NOMO-1 treated with dmso at 0.1 percent for 144 hours (cell line): ENCODE results near the gene RHEB.

Experiments
- DNase-seq: peaks from one replicate; lab custom pipeline; 2025; ENCODE audit not compliant: unreplicated experiment; lab: John Stamatoyannopoulos, UW

The RHEB gene

DNA sequence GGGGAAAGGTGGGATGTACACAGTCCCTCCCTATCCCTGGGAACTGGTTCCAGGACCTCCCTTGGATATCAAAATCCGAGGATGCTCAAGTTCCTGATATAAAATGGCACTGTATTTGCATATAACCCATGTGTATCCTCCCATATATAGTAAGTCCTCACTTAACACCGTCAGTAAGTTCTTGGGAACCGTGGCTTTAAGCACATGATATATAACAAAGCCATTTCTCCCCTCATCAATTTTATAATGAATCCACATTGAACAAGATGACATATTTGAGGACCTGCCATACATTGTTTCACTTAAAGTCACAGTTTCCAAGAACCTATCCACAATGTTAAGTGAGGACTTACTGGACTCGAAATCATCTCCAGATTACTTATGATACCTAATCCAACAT lies 85.1 kb downstream of the RHEB start:
- no peak for DNase-seq

DNA sequence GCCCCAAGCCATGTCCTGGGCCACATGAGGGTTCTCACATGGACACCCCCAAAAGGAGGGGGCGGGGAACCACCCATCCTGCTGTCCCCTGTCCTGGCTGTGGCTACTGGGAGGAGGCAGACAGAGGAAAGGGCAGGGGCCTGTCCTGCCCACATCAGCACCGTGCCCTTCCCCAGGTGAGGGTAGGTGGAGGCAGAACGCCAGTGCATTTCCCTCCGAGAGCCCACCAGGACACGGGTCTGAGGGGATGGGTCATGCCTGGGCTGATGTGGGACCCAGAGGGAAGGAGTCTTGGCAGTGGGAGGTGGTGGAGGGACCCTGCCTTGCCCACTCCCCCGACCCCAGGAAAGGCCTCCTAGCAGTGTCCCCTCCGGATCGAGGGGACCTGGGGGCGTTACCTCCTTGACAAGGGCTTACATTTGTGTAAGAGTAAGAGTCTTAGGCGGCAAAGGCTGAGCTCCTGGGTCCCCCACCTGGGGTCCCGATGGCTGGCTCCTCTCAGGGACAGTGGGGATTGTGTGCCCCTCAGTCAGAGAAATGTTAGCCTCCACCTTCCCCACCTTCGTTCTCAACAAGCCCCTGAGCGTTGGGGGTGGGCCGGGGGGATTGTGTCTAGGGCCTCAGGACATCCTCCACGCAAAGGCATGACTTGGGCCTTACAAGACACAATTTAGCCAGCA lies 85.8 kb downstream of the RHEB start:
- DNase-seq: no peak

DNA sequence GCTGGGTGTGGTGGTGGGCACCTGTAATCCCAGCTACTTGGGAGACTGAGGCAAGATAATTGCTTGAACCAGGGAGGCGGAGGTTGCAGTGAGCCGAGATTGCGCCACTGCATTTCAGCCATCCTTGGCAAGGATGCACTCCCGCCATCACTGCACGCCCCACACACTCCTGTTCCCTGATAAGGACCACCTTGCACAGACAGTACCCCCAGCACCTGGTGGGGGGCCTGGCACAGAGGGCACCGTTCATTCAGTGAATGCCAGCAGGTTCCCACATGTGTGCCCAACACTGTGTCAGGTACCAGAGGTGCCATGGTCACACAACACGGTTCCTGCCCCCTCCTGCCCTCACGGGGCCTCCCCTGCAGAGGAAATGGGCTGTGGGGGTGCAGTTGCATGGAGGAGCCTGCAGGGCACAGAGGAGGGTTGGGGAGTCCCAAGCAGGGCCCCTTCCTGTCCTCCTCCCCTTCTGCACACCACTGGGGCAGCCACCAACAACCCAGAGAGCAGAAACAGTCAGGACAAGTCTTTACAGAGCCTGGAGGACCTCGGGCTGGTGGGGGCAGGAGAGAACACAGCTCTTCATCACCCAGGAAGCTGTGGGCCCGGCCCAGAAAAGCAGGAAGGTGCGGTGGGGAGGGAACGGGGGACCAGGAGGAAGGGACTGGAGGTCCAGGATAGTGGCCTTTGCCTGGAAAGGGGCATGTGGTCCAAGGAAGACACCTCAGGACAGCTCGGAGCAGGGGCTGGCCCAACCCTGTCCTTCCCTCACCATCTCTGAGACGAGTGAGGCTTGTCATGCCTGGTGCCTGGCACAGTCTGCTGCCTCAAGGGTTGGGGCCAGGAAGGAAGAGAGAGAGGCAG lies 86.8 kb downstream of the RHEB start:
- DNase-seq: no peak

DNA sequence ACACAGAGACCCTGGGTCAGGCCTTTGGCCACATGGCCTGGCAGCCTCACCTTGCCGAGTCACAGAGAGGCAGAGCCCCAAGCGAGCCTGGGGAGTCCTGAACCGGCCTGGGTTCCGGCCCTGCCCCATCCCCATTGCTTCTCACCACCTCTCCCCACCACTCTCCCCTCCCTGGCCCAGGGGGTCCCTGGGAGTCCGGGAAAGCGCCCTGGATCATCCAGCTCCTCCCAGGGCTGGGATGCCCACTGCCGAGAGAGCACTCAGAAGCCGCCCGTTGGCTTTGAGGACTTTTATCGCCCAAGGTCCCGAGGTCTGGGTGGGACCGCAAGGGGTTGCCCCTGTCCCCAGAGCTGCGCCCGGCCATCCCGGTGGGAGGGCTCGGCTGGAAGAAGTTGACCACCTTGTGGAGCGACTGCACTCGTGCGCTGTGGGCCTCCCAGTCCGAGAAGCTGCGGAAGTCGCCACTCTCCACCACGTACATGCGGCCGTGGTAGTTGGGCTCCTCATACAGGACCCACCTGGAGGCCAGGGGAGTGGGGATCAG lies 87.9 kb downstream of the RHEB start:
- no peak for DNase-seq

DNA sequence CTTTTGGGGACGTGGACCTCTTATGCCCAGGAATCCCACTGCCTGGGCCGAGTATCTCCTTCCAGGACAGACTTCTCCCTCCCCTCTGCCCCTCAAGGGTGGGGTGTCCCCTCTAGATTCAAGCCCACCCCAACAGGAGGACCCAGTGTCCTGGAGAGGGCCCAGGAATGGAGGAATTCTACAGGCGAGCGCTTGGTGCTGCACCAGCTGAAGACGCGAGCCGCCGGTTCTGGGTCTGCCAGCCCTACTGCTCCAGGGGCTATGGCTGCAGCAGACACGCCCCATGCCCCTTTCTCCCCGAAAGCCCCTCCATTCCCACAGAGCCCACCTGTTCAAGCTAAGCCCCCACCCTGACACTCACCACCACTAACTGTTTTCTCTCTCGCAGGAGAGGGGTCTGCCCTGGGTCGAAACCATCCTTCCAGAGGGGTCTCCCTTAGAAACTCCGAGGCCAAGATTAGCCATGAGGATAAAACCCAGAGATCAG lies 88.4 kb downstream of the RHEB start:
- no peak for DNase-seq

DNA sequence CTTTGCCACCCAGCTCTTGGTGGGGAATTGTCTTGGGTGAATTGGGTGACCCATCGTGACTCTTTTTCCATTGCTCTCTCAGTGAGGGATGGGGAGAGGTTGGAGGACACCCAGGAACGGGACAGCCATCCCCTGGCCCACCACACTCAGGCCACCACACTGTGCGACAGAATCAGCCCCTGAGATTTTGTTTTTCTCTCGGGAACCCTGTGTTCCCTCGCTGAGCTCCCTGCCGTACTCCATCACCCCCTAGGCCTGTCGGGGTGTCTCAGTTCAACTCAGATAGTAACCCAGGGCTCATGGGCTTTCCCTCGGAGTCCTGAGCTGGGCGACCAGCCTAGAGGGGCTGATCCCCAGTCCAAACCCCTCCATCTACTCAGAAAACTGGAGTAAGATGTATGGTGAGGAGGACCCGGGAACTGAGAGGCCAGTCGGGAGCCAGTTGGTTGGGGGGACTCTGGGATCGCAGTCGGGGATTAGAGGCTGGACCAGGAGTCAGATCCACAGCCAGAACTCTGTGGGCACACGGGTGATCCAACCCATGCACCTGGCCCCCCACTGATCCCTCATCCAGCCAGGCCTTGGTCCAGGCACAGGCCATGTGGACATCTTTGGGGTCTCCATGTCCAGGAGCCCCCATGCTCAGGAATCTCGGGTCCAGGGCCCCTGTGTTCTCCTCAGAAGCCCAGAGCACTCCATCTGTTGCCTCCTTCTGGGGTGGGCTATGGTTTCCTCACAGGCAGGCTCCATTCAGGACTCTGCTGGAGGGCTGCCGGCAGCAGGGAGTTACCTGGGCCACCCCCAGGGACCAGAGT lies 89.1 kb downstream of the RHEB start:
- DNase-seq: no peak

DNA sequence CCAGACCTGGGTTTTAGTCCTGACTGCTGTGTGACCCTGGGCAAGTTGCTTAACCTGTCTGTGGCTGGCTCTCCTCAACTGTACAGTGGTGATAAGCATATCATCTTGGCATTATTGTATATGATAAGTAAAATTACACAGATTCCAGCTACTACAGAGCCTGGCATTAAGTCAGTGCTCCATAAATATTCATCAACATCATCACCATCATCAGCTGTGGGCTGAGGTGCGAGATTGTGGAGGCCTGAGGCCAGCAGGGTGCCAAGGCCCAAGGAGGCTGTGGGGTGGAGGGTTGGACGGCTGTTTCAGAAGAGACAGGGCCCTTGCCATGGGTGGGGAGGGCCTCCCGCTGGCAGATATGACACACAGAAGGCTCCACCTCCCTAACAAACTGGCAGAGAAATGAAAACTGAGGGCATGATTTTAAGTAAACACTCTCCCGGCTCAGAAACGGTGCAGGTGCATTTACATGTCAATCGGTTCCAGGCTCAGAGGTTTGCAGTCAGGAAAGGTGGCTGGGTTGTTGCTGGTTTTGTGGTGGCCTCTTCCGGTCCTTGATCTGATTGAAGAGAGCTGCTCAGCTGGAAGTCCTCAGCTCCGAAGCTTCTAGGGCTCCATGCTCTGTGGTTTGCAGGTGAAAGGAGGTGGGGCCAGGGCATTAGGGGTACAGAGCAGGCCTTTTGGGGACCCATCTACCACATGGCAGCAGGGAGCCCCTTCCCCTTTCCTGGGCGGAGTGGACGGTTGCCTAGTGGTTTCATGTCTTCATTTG lies 89.9 kb downstream of the RHEB start:
- no peak for DNase-seq

DNA sequence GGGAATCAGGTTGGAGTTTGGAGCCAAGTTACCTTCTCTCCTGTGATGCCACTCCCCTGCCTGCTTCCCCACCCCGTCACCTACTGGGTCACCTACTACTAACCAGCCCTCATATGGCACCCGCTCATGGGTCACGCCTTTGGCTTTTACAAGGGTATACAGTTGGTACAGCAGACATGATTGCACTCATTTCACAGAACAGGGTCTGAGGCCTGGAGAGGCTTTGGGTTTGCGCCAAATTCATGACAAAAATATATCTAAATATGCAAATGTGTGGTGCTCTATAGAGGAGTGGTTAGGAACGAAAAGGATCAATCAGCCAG lies 90.5 kb downstream of the RHEB start:
- no peak for DNase-seq

DNA sequence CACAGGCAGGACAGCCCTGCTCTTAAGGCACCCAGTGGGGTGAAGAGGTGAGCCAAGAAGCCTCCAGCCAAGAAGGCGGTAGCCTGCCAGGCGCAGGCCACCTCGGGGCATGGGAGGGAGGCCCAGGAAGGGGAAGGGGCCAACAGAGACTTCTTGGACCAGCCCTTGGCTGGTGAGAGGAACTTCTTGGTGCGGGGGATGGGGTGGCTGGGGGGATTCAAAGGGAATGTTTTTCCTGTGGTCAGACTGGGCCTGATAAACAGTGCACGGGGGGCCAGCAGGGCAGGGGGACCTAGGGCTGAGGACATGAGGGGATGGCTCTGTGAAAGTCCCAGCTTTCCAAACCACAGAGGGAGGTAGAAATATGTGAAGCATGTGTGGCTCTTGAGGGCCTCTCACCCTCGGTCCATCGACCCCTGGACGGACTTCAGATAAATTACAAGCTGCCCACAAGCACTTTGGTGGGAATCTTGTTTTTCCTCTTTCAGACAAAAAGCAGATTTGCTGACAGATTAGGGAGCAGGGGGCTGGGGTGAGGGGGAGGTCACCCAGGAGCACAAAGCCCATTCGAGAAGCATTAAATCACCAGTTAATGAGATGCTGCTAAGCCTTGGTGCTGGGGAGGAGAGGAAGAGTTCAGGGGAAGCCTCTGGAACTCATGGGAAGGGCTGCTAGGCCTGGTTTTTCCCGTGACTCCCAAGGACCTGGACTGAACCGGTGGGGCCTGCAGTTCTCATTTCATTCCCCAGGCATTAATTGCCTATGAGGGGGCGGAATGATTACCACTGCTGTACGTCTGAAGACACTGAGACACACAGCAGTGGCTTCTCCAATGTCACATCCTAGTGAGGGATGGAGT lies 91.1 kb downstream of the RHEB start:
- DNase-seq: no peak

DNA sequence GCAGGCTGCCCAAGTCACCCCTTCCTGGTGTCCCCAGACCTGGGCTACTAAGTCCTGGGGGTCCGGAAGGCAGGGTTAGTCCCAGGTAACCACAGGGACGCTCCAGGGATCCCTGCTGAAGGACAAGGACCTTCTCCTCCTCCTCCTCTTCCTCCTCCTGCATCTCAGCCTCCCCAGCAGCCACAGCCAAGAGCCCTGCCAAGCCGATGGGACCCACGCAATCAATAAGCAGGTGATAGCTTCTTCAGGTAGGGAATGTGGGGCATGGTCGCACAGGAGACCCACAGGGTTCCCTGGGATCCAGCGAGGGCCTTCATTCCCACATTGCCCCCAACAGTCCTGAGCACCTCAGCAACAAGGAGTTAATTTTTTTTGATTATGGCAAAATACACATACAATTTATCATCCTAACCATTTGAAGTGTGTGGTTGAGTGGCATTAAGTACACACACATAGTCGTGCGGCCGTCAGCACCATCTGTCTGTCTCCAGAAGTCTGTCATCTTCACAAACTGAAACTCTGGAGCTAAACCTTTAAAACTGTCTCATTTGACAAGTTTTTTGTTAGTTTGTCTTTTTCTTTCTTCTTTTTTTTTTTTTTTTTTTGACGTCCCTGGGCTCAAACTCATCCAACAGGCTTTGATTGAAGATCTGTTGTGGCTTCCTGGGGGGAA lies 91.9 kb downstream of the RHEB start:
- no peak for DNase-seq

DNA sequence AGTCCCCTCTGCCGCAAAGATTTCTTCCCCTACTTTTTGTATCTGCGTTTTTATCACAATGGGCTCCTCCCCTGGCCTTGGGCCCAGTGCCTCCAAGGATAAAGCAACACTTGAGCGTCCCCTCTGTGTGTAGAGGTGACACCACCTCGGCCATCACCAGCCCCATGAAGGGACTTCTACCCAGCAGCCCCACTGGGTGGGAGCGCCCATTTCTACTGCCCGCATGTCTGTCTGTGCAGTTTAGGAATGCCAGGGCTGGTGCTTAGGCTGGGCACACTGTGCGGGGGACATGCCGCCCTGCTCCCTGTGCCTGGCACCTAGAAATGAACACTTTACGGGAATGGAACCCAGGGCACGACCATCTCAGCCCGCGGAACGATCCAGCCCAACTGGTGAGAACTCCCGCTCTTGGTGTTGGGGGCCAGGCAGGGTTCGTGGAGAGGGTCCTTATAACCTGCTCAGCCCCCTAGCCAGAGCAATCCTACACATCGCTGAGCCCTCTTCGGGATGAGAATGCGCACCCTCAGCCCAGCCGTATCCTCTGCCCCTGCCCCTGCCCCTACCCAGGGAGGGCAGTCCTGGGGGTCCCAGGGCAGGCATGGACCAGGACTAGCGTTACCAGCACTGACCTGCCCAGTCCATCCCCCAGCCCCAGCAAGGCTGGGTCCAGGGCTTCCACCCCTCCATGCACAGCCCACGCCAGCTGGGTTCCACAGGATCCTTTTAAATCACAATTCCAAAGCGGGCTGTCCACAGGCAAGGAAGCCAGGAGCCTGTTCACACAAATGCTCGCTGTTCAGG lies 92.6 kb downstream of the RHEB start:
- DNase-seq: no peak

DNA sequence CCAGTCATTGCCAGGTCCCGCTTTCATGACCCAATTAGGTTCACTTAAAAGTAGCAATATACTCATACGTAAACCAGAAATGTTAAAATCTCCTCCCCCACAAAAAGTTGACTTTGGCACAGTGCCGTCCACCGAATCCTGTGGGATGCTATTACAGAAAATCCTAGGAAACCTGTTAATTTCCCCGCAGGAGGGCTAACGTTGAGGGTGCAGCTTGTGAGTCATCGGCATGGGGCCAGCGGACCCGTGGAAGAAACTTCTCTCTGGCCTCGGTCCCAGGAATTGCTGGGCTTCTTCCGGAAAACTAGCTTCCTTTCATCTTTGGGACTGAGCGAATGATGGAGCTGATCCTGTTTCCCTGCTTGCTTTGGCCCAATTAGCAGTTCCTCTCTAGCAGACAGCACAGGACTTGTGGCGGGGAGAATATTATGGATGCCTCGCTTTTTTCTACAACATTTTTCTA lies 93.2 kb downstream of the RHEB start:
- no peak for DNase-seq

DNA sequence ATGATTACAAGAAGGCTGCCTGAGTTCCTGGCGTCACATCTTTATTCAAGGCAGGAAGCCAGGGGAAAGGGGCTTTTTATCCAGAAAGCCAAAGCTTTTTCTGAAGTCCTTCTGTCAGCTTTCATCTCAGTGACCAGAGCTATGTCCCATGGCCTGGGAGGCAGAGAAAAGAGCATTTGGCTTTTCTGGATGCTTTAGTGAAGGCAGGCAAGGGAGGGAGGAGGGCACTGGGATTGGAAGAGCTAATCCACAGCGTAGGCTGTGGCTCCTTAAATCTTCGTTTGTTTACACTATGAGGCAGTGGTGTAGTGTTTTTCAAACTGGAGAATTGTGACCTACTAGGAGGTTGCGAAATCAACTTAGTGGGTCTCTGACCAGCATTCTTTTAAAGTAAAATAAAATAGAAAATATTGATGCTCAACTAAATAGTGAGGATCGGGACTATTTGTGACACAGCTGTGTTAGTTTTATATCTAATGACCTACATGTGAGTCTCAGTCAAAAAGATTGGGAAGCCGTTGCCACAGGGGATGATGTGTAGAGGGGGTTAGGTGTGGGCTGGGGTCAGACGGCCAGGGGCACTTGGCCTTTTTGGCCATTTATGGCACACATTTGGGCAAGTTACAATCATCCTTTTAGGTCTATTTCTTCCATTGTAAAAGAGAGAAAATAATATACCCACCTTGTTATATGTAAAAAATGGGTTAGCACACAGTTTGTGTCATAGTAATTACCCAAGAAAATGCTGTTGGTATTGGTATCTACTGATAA lies 93.8 kb downstream of the RHEB start:
- DNase-seq: no peak

DNA sequence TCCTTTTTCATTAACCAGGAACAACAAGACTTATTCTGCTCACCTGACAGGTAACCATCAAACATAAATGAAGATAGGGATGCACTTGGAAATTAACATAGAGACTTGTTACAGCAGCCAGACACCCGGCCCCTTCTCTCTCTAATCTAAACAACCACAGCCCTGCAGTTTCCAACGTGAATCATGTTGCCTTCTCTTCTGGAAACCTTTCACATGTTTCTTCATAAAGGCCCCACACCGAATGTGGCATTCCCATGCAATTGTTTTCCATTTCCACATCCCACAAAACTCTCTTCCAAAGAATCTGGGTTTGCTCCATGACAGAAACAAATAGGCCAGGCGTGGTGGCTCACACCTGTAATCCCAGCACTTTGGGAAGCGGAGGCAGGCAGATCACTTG lies 94.9 kb downstream of the RHEB start:
- DNase-seq: no peak

DNA sequence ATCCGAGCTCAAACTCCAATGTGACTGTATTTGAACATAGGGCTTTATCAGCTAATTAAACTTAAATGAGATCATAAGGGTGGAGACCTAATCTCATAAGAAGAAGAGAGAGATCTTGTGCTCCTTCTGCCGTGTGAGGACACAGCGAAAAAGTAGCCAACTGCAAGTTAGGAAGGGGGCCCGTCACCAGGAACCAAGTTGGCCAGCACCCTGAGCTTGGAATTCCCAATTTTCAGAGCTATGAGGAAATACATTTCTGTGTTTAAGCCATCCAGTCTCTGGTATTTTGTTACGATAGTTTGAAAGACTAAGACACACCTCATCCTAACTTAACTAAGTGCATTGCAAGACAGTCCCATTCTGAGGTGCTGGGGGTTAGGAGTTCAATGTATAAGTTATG lies 95.8 kb downstream of the RHEB start:
- no peak for DNase-seq

DNA sequence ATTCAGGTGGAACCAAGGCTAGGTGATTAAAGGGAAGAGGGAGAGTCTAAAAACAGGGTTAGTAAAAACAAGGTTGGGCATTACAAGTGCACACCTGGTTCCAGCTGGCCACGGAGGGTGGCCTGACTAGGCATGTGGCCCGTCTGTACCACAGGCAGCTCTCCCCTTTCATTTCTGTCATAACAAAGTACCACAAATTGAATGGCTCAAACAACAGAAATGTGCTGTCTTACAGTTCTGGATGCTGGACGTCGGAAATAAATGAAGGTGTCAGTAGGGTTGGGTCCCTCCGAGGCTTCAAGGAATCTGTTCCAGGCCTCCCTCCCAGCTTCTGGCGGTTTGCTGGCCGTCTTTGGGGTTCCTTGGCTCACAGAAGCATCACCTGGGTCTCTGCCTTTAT lies 96.5 kb downstream of the RHEB start:
- no peak for DNase-seq

DNA sequence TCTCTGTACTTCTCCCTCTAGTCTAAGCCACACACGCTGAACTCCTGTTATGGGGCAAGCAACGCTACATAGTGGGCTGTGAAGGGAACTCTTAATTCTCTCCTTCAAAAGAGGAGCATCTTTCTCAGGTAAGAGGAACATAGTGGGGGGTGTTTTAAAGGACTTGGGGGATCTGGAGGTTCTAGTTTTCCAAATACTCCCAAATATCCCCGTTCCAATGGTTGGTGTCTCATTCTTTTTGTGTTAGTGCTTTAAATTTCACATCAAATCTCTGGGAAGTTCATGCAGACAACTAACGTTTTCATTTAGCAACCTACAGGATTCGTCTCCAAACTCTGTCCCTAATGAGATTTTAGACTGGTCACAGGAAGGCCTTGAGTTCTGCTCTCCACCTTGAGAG lies 97.5 kb downstream of the RHEB start:
- no peak for DNase-seq

DNA sequence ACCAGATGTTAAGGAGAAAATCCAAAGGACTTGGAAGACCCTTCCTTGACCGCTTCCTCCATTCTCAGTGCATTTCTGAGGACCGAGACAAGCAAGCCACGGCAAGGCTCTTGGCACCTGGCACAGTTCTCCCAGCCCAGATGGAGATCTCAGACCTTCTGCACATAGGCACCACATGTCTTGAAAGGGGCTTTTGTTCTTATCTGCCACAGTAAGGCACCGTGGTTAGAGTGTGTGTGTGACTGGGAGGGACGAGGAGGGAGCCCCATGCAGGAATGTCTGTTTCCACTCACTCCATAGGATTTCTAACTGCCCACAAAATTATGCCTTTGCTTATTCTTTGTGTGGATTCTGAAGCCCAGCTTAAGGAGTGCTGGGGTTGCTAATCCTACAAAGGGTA lies 99.6 kb downstream of the RHEB start:
- DNase-seq: no peak
